SHP77 (cell line): Measurements from ENCODE around the gene RASL10A.
A peak's percentile ranks its signal among the peaks of the same experiment; 100 is the strongest.

Experiments used
- DNase-seq, 2 experiments: peaks; one replicate each; lab custom pipeline; 2025; lab: John Stamatoyannopoulos, UW

Gene RASL10A

GRCh38 chr22:29339381-29340235, 24.1 kb upstream of the RASL10A start:
- DNase-seq, result no peak

GRCh38 chr22:29338398-29338797, 22.9 kb upstream of the RASL10A start:
- DNase-seq, result no peak

GRCh38 chr22:29337631-29338284, 22.3 kb upstream of the RASL10A start:
- no peak for DNase-seq

GRCh38 chr22:29336751-29337490, 21.4 kb upstream of the RASL10A start:
- no peak for DNase-seq

GRCh38 chr22:29335656-29336055, 20.2 kb upstream of the RASL10A start:
- no peak for DNase-seq

DNA sequence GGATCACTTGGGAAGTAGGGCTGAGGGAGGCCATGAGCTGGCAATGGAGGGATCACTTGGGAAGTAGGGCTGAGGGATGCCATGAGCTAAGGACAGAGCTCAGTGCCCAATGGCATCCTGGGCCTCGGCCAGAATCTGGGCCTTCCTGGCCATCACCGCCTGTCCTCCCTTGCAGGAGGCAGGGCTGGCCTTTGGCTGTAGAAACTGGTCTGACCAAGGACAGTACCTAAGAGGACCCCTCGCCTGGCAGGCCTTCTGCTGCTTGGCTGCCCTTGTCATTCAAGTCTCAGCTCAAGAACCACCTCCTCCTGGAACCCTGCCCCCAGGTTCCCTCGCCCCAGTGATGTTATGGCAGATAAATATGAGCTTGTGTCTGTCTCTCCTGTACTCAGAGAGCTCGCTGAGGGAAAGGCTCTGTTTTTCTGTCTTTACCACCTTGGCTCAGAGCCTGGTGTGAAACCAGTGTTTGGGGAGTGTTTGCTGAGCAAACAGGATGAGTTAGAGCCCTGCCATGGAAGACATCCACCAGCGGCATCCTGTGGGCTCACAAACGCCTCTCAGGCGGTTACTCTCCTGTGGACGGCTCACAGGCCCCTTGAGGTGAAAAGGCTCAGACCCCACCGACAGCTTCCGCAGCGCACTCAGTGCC, 19.3 kb upstream of the RASL10A start:
- DNase-seq, result peak; percentile 30 to 64

GRCh38 chr22:29334148-29334547, 18.7 kb upstream of the RASL10A start:
- no peak for DNase-seq

DNA sequence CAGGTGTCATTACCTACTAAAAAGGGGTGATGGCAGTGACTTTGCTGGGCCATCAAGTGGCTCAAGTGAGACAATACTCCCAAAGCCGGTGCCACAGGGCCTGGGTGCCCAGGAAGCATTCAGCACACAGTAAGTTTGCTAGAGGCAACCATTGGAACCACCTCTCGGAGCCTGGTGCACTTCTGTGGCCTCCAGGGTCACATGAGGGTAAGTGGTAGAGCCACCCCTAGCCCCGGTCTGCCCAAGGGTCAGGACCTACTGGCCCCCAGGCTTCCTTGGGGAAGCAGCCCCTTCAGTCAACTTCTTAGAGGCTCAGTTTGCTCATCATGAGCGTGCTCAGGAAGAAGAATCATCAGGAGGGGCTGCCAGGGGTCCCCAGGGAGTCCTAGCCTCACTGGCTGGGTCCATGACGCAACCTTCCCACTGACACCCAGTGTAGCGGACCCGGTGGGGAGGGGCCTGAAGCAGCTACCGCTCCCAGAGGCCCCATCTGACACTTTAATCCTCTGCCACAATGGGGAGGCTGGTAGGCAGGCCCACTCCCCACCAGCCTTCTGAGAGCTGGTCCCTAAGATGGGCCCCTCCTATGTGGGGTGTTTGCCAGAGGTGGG, 17.5 kb upstream of the RASL10A start:
- no peak for DNase-seq

- DNase-seq, result no peak
Observed at GRCh38 chr22:29331658-29332300, 16.3 kb upstream of the RASL10A start.

DNA sequence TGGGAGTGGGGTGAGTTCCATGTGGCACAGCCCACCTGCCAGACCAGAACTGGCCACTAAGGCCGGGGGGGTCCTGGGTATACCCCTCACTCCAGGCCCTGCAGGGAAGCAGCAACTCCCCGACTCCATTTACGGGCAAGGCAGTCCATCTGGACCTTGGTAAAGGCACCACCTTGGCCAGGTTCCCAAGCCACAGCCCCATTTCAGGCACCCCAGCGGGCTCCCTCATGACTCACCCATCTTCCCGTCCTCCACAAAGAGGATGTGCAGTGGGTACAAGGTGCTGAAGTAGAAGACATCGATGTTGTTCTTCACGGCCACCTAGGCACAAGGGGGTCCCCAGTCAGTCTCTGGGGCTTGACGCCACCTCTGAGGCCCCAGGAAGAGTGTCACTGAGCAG, 15.7 kb upstream of the RASL10A start:
- DNase-seq, result no peak

DNA sequence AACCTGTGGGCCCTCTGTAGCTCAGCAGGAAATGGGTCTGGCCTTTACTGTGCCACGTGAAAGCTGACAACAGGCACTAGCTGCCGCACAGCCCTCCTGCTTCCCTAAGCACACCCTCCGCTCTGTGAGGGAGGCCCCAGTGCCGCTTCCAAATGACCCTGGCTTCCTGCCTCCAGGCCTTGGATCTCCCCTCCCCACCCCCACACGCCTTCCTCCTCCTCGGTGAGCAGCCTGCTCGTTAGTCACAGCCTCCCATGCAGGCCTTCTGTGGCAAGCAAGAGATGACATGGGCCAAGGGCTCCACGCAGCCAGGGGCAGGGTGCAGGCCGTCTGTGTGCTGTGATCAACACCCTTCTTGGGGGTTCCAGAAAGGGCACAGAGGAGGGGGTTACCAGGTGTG, 15.3 kb upstream of the RASL10A start:
- DNase-seq, result no peak

GRCh38 chr22:29330291-29330690, 14.8 kb upstream of the RASL10A start:
- no peak for DNase-seq

GRCh38 chr22:29329581-29329980, 14.1 kb upstream of the RASL10A start:
- no peak for DNase-seq

GRCh38 chr22:29328566-29329500, 13.3 kb upstream of the RASL10A start:
- DNase-seq, result peak in 1 of 2 experiments; percentile 58

- no peak for DNase-seq
Observed at GRCh38 chr22:29328055-29328454, 12.6 kb upstream of the RASL10A start.

DNA sequence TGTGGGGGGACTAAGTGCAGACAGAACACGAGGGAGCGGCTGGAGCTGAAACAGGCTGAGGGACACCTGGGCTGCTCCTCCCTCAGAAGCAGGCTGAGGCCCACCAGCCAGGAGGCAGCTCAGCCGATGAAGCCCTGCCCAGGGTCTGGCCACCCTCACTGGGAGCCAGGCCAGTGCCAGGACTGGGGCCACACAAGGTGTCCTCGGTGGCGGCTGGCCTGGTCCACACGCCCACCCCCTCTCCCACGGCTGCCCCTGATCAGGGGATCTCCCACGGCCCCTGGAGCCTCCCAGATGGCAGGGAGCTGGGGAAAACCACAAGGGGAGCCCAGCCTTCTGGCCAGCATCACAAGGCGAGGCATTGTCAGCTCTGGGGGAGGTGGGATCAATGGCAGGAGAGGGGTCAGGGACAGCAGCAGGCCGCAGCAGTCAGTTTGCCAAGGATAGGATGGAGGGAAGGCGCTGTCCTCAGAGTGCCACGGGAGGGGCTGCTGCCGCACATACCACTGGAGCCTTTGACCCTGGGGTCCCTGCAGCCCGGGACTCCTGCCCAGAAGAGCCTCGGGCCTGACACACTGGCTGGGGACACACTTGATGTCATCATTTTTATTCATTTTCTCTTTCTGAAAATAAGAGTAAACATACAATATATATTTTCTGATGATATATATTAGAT, 11.7 kb upstream of the RASL10A start:
- DNase-seq, result no peak

- DNase-seq, result no peak
Observed at GRCh38 chr22:29326481-29326880, 11.0 kb upstream of the RASL10A start.

DNA sequence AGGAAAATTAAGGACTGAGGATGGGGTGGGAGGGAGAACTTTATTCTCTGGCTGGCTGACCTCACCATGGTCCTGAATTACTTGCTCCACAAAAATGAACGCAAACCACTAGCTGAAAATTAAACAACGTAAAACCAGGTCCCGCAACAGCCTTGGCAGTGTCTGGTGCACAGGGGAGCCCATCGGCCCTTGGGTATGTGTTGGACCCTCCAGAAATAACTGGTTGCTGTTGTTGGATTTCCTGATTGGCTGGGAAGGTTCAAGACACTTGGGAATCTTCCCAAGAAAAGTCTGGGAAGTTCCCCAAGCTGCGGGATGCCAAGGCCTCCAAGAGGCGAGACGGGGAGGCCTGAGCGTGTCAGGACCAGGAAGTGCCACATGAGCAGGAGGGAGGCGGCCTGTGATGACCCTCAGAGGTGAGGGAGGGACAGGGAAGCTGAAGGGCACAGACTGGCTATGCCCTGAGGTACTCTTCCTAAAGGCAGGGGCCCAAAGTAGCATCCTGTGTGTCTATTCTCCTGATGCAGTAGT, 10.4 kb upstream of the RASL10A start:
- DNase-seq, result no peak

- no peak for DNase-seq
Observed at GRCh38 chr22:29325356-29325755, 9.9 kb upstream of the RASL10A start.
